ENCODE results near the gene SCRN1.
A peak's percentile ranks its signal among the peaks of the same experiment; 100 is the strongest.

SCRN1 gene

GRCh38 chr7:29886827-29887226 is 102.8 kb downstream of the SCRN1 start:
- DNase-seq: no peak

GRCh38 chr7:29885626-29886025 is 104.0 kb downstream of the SCRN1 start:
- DNase-seq: no peak

DNA sequence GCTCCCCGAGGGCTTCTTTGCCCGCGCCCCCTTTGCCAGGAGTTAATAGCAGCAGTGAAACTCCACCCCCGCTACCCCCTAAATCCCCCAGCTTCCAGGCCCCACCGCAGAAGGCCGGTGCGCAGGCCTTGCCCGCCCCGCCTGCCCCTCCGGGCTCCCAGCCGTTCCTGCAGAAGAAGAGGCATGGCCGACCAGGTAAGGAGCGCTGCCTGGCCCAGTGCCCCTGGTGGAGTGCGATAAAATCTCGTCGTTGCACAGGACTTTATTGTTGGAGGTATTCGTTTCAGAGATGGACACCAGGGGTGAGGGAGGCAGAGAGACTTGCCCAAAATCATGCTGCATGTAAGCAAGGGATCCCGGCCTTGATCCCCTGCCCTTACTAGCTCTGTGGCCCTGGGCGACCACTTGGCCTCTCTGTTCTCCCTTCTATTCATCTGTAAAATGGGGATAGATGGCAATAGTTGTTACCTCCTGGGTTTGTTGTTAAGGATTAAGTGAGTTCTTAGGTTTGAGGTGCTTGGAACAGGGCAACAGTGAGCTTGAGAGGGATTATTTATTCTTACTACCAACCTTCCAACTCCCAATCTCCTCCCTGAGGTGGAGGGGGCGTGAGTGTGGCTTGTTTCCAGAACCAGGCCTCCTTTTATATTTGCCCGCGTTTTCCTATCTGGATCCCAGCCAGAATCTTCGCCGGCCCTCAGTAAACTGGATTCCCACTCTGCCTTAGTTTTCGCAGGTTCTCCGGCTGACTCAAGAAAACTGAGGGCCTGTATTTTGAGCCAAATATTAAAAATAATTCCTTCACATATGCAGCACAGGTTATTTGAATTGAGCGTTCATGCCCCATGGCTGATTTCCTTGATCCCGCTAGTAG is 105.0 kb downstream of the SCRN1 start:
- DNase-seq: peak; percentile 20

GRCh38 chr7:29883462-29884398 is 105.9 kb downstream of the SCRN1 start:
- peak; percentile 34 for DNase-seq

DNA sequence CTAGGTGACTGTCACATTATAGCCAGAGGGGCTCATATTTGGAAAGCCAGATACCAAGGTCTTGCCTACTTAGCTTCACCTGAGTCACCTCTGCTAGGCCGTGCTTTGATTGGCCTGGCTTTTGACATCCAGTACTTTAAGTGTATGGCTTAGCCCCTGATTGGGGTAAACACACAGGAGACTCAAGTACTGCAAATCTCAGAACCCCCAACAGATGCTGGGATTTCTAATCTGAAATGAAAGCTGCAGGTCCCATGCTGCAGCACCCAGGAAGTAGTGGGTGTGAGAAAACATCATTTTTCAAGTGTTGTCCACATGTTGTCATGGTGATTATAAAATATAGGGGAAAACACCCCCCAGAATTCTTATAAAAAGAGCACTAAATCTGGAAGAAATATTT is 107.1 kb downstream of the SCRN1 start:
- DNase-seq: no peak

DNA sequence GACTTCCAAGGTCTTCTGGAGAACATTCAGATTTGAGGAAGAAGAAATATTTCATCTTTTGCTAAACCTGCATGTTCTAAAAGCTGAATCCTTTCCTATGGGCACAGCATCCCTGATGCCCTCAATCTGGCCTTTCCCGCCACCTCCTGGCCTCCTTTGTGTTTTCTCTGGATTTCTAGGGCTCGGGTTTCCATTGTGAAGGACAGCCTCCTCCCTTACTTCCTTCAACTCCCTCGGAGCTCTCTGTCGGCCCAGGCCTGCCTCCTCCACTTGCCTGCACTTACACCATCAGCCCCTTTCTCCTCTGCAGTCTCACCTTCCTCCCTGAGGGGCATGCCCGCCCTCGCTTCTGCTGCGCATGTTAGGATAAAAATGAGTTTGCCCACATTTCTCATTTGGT is 107.9 kb downstream of the SCRN1 start:
- no peak for DNase-seq

- DNase-seq: no peak
These were observed 110.0 kb downstream of the SCRN1 start for GRCh38 chr7:29879609-29880008.

- peak; percentile 35 for DNase-seq
These were observed 111.4 kb downstream of the SCRN1 start for GRCh38 chr7:29878081-29878688.

GRCh38 chr7:29877196-29877595 is 112.4 kb downstream of the SCRN1 start:
- no peak for DNase-seq

- DNase-seq: no peak
These were observed 113.9 kb downstream of the SCRN1 start for GRCh38 chr7:29875741-29876140.

GRCh38 chr7:29873644-29874294 is 115.8 kb downstream of the SCRN1 start:
- DNase-seq: no peak

- DNase-seq: no peak
These were observed 117.7 kb downstream of the SCRN1 start for GRCh38 chr7:29871787-29872398.
